Common myeloid progenitor, CD34-positive (primary cell): ENCODE results near the gene ABHD16B.
A peak's percentile ranks its signal among the peaks of the same experiment; 100 is the strongest.

Experiments used
- CTCF ChIA-PET: fragments of 350-600 bp; sonication (Branson Sonifier 250); formaldehyde crosslinking; loops from one replicate; lab custom pipeline; 2021; ENCODE audit warnings: antibody characterized with exemption; lab: Charles Lee
- POLR2A ChIA-PET: fragments of 350-600 bp; sonication (Branson Sonifier 250); formaldehyde crosslinking; loops from one replicate; lab custom pipeline; 2021; ENCODE audit warnings: antibody characterized with exemption; lab: Charles Lee
- DNase-seq, 3 donors: peaks; one replicate each; pipeline versions ENCODE4 v3.0.0 to v3.0.0-alpha.2; 2013
- H3K27ac ChIP-seq, 2 experiments: 1 replicate in 1 of 2; 2 replicates in 1 of 2; pipeline ENCODE4 v1.7.0; 2013; ENCODE audit warnings: inconsistent platforms in 2 of 2, low read length in 2 of 2, mild to moderate bottlenecking in 2 of 2, low read depth in 1 of 2, moderate library complexity in 1 of 2; ENCODE audit not compliant: severe bottlenecking in 2 of 2, insufficient read depth in 1 of 2, poor library complexity in 1 of 2
- H3K27me3 ChIP-seq, 5 experiments: replicated peaks in 2 of 5; 1 replicate in 3 of 5; 2 replicates in 2 of 5; pipeline versions ENCODE4 v1.6.1 to v1.7.0; 2013; ENCODE audit warnings: low read length in 4 of 5, mild to moderate bottlenecking in 2 of 5, moderate library complexity in 2 of 5, inconsistent platforms in 1 of 5; ENCODE audit not compliant: insufficient read depth in 5 of 5, control insufficient read depth in 4 of 5
- H3K36me3 ChIP-seq, 4 experiments: 1 replicate in 2 of 4; 2 replicates in 2 of 4; pipeline versions ENCODE4 v1.6.1 to v1.7.0; 2013; ENCODE audit warnings: low read length in 3 of 4, control low read depth in 1 of 4, mild to moderate bottlenecking in 1 of 4; ENCODE audit not compliant: control insufficient read depth in 4 of 4, insufficient read depth in 4 of 4
- H3K4me1 ChIP-seq, 4 experiments: 1 replicate in 3 of 4; 2 replicates in 1 of 4; pipeline versions ENCODE4 v1.6.1 to v1.7.1; 2013; ENCODE audit warnings: low read length in 3 of 4, mild to moderate bottlenecking in 3 of 4, control low read depth in 1 of 4, inconsistent platforms in 1 of 4, moderate library complexity in 1 of 4; ENCODE audit not compliant: control insufficient read depth in 4 of 4, insufficient read depth in 4 of 4; ENCODE audit errors: control extremely low read depth in 1 of 4
- H3K4me3 ChIP-seq, 7 experiments: 1 replicate in 4 of 7; 2 replicates in 3 of 7; pipeline versions ENCODE4 v1.5.1 to v1.7.0; 2013; ENCODE audit warnings: mild to moderate bottlenecking in 7 of 7, low read length in 6 of 7, moderate library complexity in 6 of 7, inconsistent platforms in 2 of 7, low read depth in 2 of 7, control low read depth in 1 of 7; ENCODE audit not compliant: insufficient read depth in 4 of 7, control insufficient read depth in 1 of 7; ENCODE audit errors: extremely low read depth in 1 of 7
- H3K9me3 ChIP-seq, 5 experiments: 1 replicate in 4 of 5; 2 replicates in 1 of 5; pipeline versions ENCODE4 v1.6.1 to v1.7.1; 2013; ENCODE audit warnings: low read length in 4 of 5, mild to moderate bottlenecking in 2 of 5, inconsistent platforms in 1 of 5, low read depth in 1 of 5, moderate library complexity in 1 of 5; ENCODE audit not compliant: control insufficient read depth in 4 of 5, insufficient read depth in 2 of 5; ENCODE audit errors: control extremely low read depth in 1 of 5
- WGBS: methylation state at CpG from one replicate; pipeline ENCODE4 v1.1.5; 2013; ENCODE audit not compliant: insufficient coverage; 5-methylcytosine and 5-hydroxymethylcytosine counted together

Gene ABHD16B

GRCh38 chr20:63829945-63830835, 31.1 kb upstream of the ABHD16B start:
- Histone ChIP-seq H3K4me1 (peaks cover 5 to 27% (median 21%) of the 10 kb centered on the region in 4 experiments), H3K4me3 (peak overlapping the region; percentile 57 to 86 (median 71)), H3K27ac (no peak overlapping the region), H3K9me3 (no peaks in the 10 kb centered on the region), H3K36me3 (no peaks in the 10 kb centered on the region), H3K27me3 (peaks cover 0 to 7% (median 2%) of the 10 kb centered on the region in 5 experiments)
- DNase-seq, result peak in 1 of 3 donors; percentile 46
- ChIA-PET CTCF (interaction anchor here (1.4 kb wide), 1 partner anchor 11 kb away, joined by 4 read pairs; no protein-coding TSS in a partner anchor), POLR2A (interaction anchor here (0.8 to 1.1 kb wide), 2 partner anchors 28 to 35 kb away, joined by 4 to 5 read pairs; partner anchors contain the start of gene TPD52L2)
- under 1% methylated on average over 71 of the region's 99 CpGs for WGBS

- peak in 1 of 3 donors; percentile 54 for DNase-seq
- H3K27me3 ChIP-seq, result peaks cover 0 to 7% (median 2%) of the 10 kb centered on the region in 5 experiments
- POLR2A ChIA-PET, result interaction anchor here (0.8 to 1.1 kb wide), 2 partner anchors 28 to 34 kb away, joined by 4 to 5 read pairs; partner anchors contain the start of gene TPD52L2
These were observed 30.3 kb upstream of the ABHD16B start, which contains the start of gene ZBTB46 for GRCh38 chr20:63830841-63831588. Gene ZBTB46 (minus strand): TSS chr20:63831264. CDS start chr20:63790757, 40,507 bp downstream.

GRCh38 chr20:63831646-63831992, 29.7 kb upstream of the ABHD16B start:
- Histone ChIP-seq H3K4me3 (peak overlapping the region; percentile 44 to 75 (median 67)), H3K36me3 (no peaks in the 10 kb centered on the region), H3K27ac (no peak overlapping the region), H3K27me3 (peaks cover 0 to 7% (median 2%) of the 10 kb centered on the region in 5 experiments), H3K4me1 (peaks cover 5 to 27% (median 24%) of the 10 kb centered on the region in 4 experiments), H3K9me3 (no peaks in the 10 kb centered on the region)
- ChIA-PET POLR2A (no interaction called here), CTCF (no interaction called here)
- peak in 1 of 3 donors; percentile 51 for DNase-seq
- 0% methylated on average over 48 of the region's 55 CpGs for WGBS

More at GRCh38 chr20:63830841-63831588, 30.3 kb upstream of the ABHD16B start, which contains the start of gene ZBTB46:
- Histone ChIP-seq H3K9me3 (no peaks in the 10 kb centered on the region), H3K27ac (no peak within 1 kb of the TSS), H3K4me1 (peaks cover 5 to 27% (median 23%) of the 10 kb centered on the region in 4 experiments), H3K4me3 (peak within 1 kb of the TSS; percentile 57 to 86 (median 71)), H3K36me3 (no peaks in the 10 kb centered on the region)
- CTCF ChIA-PET, result no interaction called here
- under 1% methylated on average over 89 of the region's 147 CpGs for whole genome bisulfite sequencing

GRCh38 chr20:63831993-63832686, 29.2 kb upstream of the ABHD16B start:
- Histone ChIP-seq H3K4me1 (peaks cover 5 to 29% (median 28%) of the 10 kb centered on the region in 4 experiments), H3K9me3 (no peaks in the 10 kb centered on the region), H3K27ac (no peak overlapping the region), H3K4me3 (peak overlapping the region; percentile 44 to 75 (median 67)), H3K36me3 (no peaks in the 10 kb centered on the region), H3K27me3 (peaks cover 0 to 7% (median 2%) of the 10 kb centered on the region in 5 experiments)
- POLR2A ChIA-PET, result no interaction called here
- WGBS, result 23% methylated on average over 58 of the region's 76 CpGs
- CTCF ChIA-PET, result no interaction called here
- no peak for DNase-seq

- Histone ChIP-seq H3K4me3 (no peak overlapping the region), H3K27ac (no peak overlapping the region), H3K4me1 (peaks cover 5 to 36% (median 26%) of the 10 kb centered on the region in 4 experiments), H3K9me3 (no peaks in the 10 kb centered on the region), H3K36me3 (no peaks in the 10 kb centered on the region), H3K27me3 (peaks cover 0 to 7% (median 2%) of the 10 kb centered on the region in 5 experiments)
- POLR2A ChIA-PET, result no interaction called here
- DNase-seq, result no peak
- 96% methylated on average over 17 of the region's 20 CpGs for WGBS
- CTCF ChIA-PET, result interaction anchor here (1.3 kb wide), 1 partner anchor 14 kb away, joined by 5 read pairs; no protein-coding TSS in a partner anchor
These were observed 27.4 kb upstream of the ABHD16B start for GRCh38 chr20:63833776-63834490.

GRCh38 chr20:63834491-63834880, 26.8 kb upstream of the ABHD16B start:
- ChIA-PET CTCF (interaction anchor here (1.3 kb wide), 1 partner anchor 13 kb away, joined by 5 read pairs; no protein-coding TSS in a partner anchor), POLR2A (no interaction called here)
- 92% methylated on average over 6 of the region's 9 CpGs for WGBS
- Histone ChIP-seq H3K27me3 (peaks cover 0 to 7% (median 2%) of the 10 kb centered on the region in 5 experiments), H3K27ac (no peak overlapping the region), H3K36me3 (no peaks in the 10 kb centered on the region), H3K9me3 (no peaks in the 10 kb centered on the region), H3K4me1 (peaks cover under 1 to 33% (median 21%) of the 10 kb centered on the region in 4 experiments), H3K4me3 (no peak overlapping the region)
- DNase-seq, result no peak
